Measurements from ENCODE around the gene JUP. TPM values are rescaled to one million over a fixed set of nuclear protein-coding genes. Genes with fewer than 3 reads are reported as not detected.

Gene JUP
- polyA plus RNA-seq, 4 donors: 185 to 252 (median 210) TPM

DNA sequence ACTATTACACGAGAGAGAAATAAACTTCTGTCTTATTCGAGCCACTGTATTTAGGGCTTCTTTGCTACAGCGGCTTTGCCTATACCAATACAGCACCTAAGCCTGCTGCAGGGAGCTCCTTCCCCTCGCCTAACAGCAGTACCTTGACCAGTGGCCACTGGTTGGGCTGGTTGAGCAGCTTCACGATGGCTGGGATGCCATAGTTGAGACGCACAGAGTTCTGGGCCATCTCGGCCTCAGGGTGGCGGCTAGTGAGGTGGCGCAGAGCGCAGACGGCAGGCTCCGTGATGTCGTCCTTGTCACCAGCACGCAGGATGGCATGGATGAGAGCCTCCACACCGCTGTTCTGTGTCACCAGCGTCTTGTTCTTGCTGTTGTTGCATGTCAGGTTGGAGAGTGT is 23.7 kb downstream of the JUP start:
- DNase-seq (ENCODE audit: low read depth in 4 of 4, low spot score in 2 of 4): no peak

DNA sequence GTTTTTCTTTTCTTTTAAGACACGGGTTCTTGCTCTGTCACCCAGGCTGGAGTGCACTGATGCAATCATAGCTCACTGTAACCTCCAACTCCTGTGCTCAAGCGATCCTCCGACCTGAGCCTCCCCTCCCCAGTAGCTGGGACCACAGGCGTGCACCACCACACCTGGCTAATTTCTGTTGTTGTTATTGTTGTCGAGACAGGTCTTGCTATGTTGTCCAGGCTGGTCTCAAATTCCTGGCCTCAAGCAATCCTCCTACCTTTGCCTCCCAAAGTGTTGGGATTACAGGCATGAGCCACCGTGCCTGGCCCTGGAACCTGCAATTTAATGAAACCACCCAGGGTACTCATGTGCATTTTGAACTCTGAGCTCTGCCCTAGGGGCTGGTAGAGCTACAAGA is 24.1 kb downstream of the JUP start:
- DNase-seq (ENCODE audit: low read depth in 4 of 4, low spot score in 2 of 4): no peak

DNA sequence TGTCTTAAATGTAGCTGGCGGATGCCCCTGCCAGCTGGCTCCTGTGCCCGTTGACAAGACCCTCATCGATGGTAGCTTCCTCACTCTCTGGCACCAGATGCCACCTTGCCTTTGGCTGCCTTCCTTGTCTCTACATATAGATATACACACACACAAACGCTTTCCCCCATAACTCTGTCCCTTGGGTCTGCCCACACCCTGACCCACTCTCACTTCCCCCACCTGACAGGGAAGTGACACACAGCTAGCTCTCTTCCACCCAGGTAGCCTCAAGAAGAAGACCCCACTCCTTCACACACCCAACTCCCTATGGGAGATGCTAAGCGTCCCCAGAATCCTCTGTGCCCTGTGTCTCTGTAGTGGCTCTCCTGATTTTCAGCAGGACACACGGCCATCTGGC is 25.6 kb downstream of the JUP start:
- no peak for DNase-seq (ENCODE audit: low read depth in 4 of 4, low spot score in 2 of 4)

DNA sequence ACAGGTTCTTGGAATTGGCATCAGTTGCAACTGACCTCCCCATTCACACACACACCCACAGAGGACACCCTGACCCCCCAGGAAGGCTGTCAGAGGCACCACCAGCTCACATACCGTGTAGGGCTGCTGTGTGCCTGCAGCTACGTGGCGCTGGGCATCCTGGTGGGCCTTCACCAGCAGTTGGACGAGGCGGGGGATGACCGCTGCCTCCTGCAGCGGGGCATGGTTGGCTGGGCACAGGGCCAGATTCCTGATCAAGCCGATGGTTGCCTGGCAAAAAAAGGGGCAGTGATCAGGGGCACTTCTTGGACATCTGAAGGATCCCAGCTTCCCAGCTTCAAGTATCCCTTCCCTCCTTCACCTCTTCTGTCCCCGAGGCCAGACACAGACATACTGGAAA is 27.9 kb downstream of the JUP start:
- no peak for DNase-seq (ENCODE audit: low read depth in 4 of 4, low spot score in 2 of 4)

DNA sequence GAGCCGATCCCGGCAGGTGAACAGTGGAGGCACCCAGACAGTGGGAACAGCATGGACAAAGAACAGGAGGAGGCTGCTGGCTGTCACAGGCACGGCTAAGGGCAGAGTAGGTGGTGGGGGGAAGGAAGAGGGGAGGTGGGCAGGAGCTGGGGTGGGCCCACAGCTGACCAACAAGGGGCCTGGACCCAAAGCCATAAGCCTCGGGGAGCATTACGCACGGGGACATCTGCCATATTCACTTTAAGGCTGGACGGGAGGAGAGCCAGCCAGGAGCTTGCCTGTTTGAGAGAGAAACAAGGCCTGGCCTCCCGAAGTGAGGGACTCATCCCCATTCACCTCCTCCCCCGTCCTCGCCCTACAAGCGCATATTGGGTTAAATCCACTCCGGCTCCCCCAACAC is 32.4 kb downstream of the JUP start:
- no peak for DNase-seq (ENCODE audit: low read depth in 4 of 4, low spot score in 2 of 4)

DNA sequence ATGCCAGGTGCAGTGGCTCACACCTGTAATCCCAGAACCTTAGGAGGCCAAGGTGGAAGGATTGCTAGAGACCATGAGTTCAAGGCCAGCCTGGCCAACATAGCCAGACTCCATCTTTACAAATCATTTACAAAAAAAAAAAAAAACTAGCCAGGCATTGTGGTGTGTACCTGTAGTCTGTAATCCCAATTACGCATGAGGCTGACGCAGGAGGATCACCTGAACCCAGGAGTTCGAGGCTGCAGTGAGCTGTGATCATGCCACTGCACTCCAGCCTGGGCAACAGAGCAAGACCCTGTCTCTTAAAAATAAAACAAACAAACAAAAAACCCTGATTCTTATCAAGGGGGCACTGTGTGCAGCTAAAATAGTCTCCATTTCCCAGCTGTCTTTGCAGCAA is 35.2 kb downstream of the JUP start:
- DNase-seq (ENCODE audit: low read depth in 4 of 4, low spot score in 2 of 4): no peak

GRCh38 chr17:41750862-41751261 is 35.6 kb downstream of the JUP start:
- DNase-seq (ENCODE audit: low read depth in 4 of 4, low spot score in 2 of 4): no peak

GRCh38 chr17:41748275-41748674 is 38.2 kb downstream of the JUP start:
- no peak for DNase-seq (ENCODE audit: low read depth in 4 of 4, low spot score in 2 of 4)

DNA sequence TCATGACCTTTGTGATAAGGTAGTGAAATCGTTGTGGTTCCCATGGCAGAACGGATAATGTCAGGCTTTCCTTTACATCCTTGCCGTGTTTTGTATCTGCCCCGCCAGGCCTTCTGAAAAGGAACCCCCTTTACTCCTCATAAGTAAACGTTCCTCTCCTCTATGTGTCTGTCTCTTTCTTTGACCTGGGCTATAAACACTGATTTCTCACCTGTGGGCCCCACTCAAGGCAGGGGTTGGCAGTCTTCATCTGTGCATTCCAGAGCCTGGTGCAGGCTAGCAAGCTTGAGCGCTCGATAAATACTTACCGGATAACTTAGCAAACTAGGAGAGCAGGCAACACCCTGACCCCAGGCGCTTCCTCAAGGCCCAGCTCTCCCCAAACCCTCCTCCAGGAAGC is 44.8 kb downstream of the JUP start:
- DNase-seq (ENCODE audit: low read depth in 4 of 4, low spot score in 2 of 4): no peak

DNA sequence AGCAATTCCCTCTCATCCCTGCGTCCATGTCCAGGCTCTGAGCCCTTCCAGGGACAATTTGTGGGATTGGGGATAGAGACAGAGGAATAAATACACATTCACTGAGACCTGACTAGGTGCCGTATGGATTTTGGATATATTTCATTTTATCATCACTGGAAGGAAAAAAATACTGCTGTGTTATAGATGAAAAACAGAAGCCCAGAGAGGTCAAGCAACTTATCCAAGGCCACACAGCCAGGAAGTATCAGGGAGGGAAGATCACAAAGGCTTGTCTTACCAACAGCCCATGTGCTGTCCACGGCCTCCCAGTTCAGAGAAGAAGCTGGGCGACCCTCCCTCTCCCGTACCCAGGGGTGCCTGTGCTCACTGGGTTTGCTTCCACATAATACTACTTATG is 46.0 kb downstream of the JUP start:
- DNase-seq (ENCODE audit: low read depth in 4 of 4, low spot score in 2 of 4): no peak

DNA sequence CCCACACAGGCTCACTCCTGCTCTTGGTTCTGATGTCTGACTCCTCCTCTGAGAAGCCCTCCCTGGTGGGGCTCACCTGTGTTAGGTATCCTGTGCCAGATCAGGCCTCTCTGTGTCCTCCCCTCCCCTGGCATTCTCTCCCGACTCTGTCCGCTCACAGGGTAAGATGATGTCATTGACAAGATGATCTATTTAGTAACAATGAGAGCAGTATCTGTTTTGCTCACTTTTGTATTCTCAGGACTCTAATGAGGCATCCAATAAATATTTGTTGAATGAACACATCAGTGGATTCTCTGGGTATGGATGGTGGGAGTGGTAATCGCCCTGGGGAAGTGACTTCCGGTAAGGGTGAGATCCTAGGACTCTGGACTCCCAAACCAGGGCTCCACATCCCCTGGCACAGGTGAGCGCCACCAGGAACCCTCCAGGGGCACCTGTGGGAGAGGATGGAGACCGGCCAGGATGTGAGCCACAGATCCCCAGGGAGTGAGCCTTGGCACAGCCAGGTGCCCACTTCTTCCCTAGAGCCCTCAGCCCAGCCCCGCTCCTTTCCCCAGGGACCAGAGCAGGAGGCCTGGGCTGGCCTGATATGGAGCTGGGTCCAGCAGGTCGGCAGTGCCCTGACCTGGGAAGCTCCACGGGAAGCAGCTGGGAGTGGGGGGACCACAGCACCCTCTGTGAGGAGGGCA is 46.7 kb downstream of the JUP start:
- no peak for DNase-seq (ENCODE audit: low read depth in 4 of 4, low spot score in 2 of 4)

DNA sequence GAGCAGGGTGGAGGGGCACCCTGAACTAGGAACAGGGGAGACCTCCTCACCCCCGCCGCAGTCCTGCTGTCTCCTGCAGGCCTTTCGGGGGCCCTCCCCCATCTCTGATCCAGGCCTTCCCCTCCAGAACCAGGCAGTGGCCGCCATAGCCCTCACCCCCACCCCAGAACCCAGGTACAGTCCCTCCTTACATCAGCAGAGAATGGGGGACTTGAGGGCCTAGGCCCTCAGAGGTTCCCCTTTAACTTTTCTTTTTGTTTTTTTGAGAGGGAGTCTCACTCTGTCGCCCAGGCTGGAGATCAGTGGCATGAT is 47.8 kb downstream of the JUP start:
- no peak for DNase-seq (ENCODE audit: low read depth in 4 of 4, low spot score in 2 of 4)

GRCh38 chr17:41738077-41738800 is 48.3 kb downstream of the JUP start:
- peak in 3 of 4 donors; percentile 63 to 79 (median 69) for DNase-seq (ENCODE audit: low read depth in 4 of 4, low spot score in 2 of 4)

- no peak for DNase-seq (ENCODE audit: low read depth in 4 of 4, low spot score in 2 of 4)
Observed at GRCh38 chr17:41737680-41738023, 48.9 kb downstream of the JUP start.

GRCh38 chr17:41736983-41737679 is 49.4 kb downstream of the JUP start:
- DNase-seq (ENCODE audit: low read depth in 4 of 4, low spot score in 2 of 4): no peak

DNA sequence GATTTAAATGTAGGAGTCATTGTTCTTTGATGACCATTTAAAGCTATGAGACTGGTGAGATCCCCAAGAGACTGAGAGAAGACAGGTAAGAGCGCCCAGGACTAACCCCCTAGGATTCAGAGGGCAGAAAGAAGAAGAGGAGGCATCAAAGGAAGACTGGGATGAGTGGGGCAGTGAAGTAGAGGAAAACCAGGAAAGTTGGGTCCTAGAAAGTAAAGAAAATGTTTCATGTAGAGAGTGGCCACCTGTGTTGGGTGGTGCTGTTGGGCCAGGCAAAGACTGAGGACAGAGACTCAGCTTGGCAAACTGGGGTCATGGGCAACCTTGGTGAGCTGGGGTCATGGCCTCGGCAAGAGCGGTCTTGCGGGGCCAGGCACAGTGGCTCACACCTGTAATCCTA is 50.8 kb downstream of the JUP start:
- DNase-seq (ENCODE audit: low read depth in 4 of 4, low spot score in 2 of 4): no peak

GRCh38 chr17:41734949-41735313 is 51.6 kb downstream of the JUP start:
- no peak for DNase-seq (ENCODE audit: low read depth in 4 of 4, low spot score in 2 of 4)

DNA sequence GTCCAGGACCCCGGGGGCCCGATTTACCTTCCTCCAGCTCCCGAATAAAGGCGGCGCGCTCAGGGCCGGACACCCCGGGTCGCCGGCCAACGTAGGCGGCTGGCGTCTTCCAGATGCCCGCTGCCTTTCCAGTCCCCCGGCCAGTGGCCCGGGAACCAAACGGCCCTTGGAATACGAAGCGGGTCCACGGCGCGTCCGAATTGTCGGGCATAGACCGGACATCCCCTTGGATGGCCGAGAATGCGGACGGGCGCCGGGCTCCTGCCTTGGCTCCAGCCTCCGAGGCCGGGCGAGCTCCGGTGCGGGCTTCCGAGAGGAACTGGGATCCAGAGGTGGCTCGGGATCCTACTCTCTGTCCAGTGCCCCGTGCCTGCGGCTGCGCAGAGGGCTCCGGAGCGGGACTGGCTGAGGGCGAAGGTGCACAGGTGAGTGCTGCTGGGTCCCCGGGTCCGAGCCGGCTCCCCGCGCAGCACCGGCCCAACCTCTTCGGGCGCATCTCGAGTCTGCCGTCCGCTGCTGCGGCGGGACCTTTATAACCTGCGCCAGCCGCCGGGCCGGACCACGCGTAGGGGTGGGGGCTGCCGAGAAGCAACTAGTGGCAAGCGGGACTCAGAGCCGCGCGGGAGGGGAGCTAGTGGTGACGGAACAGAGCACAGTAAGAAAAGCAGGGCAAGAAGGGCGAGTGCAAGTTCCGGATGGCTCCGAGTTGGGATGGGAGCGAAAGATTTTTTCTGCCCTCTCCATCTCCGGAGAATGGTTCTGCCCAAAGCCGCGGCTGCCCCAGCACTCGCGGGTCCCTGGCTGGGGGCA is 52.2 kb downstream of the JUP start, which contains the start of gene HAP1:
Gene HAP1 (minus strand): TSS at position 505 of the 810 bp plus-strand sequence. CDS start 9 bp downstream, at position 496.
- peak in 2 of 4 donors; percentile 45 to 50 for DNase-seq (ENCODE audit: low read depth in 4 of 4, low spot score in 2 of 4)

DNA sequence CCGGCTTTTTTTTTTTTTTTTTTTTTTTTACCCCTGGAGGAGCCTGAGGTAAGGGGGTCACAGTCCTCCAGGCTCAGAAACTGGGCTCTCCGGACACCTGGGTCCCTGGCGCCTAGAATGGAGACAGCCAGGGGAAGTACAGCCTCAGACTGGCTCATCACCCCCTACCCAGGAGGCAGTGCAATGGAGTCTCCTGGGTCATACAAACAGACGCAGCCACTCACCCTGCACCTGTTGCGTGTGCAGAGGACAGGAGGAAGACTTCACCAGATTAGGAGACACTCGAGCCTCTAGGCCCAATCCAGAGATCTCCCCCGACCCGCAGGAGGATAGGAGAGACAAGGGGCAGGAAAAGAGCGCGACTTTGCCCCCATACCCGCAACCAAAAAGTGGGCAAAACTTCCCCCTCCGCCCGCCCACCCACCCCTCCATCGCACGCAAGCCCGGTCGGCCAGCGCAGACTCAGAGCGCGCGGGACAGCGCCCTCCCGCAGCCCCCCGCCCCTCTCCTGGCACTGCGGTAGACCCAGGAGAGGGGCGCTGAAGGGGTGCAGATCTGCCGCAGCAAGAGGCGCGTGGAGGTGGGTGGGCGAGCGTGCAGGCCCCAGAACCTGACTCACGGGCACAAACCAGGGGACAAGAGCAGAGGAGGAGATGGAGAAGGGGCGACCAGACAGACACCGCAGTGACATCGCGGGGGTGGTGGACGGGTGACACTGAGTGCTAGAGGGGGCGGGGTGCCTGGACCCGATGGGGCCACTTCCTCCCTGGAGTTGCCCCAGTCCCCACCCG is 53.0 kb downstream of the JUP start:
- DNase-seq (ENCODE audit: low read depth in 4 of 4, low spot score in 2 of 4): no peak

DNA sequence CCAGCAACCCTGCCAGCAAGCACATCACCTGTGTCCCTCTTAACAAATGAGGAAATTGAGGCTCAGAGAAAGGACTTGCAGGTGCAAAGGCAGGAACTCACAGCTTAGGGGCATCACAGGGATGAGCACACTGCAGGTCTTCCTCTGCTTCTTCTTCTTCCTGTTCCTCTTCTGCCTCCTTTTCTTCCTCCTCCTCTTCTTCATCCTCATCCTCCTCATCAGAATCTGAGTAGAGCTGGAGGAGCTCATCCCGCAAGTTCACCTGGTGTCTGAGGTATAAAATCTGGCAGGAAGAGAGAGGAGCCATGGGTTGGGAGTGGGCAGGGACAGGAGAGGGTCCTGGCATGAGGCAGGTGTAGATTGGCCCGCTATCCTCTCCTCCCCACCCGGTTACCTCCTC is 54.7 kb downstream of the JUP start:
- no peak for DNase-seq (ENCODE audit: low read depth in 4 of 4, low spot score in 2 of 4)

Measured in left renal cortex interstitium (tissue), 4 donors.